Measurements from ENCODE around the gene XYLT2. TPM values are rescaled to one million over a fixed set of nuclear protein-coding genes. Genes with fewer than 3 reads are reported as not detected.
A peak's percentile ranks its signal among the peaks of the same experiment; 100 is the strongest.
"Not testable (repeated sequence)": the region's sequence is repeated elsewhere in the genome, so short reads cannot be mapped to it uniquely, and the experiment has no call there.

The XYLT2 gene
- polyA plus RNA-seq, 10 donors, result 17.1 to 21.4 (median 19.4) TPM

GRCh38 chr17:50382931-50383330 lies 37.0 kb downstream of the XYLT2 start:
- DNase-seq, result no peak

- DNase-seq, result no peak
These were observed 40.6 kb downstream of the XYLT2 start for GRCh38 chr17:50386510-50386909.

GRCh38 chr17:50388728-50389127 lies 42.8 kb downstream of the XYLT2 start:
- DNase-seq, result no peak

- DNase-seq, result no peak
These were observed 43.6 kb downstream of the XYLT2 start for GRCh38 chr17:50389534-50389933.

GRCh38 chr17:50392621-50393020 lies 46.7 kb downstream of the XYLT2 start:
- no peak for DNase-seq

- no peak for DNase-seq
These were observed 47.8 kb downstream of the XYLT2 start for GRCh38 chr17:50393700-50394099.

- no peak for DNase-seq
These were observed 48.8 kb downstream of the XYLT2 start for GRCh38 chr17:50394711-50395110.

GRCh38 chr17:50396261-50397110 lies 50.6 kb downstream of the XYLT2 start:
- peak; percentile 28 to 75 (median 66) for DNase-seq

GRCh38 chr17:50397111-50397918 lies 51.4 kb downstream of the XYLT2 start, which contains the start of gene LRRC59:
TSS of gene LRRC59 (minus strand) at chr17:50397523. CDS start at chr17:50397317, 206 bp downstream.
- peak; percentile 83 to 96 (median 93) for DNase-seq

- peak in 1 of 3 donors; percentile 5 for DNase-seq
These were observed 52.0 kb downstream of the XYLT2 start for GRCh38 chr17:50397919-50398285.

GRCh38 chr17:50398672-50399071 lies 52.7 kb downstream of the XYLT2 start:
- DNase-seq, result not testable (repeated sequence)

GRCh38 chr17:50399591-50399990 lies 53.7 kb downstream of the XYLT2 start:
- DNase-seq, result not testable (repeated sequence)

GRCh38 chr17:50405351-50405750 lies 59.4 kb downstream of the XYLT2 start:
- not testable (repeated sequence) for DNase-seq

GRCh38 chr17:50406578-50406977 lies 60.7 kb downstream of the XYLT2 start:
- DNase-seq, result no peak

- no peak for DNase-seq
These were observed 62.0 kb downstream of the XYLT2 start for GRCh38 chr17:50407921-50408320.

Other genes starting within 250 kb of the XYLT2 start
- gene SAMD14, start 216.0 kb upstream of the XYLT2 start, polyA plus RNA-seq (ENCODE audit: insufficient read length in 10 of 10), result 1 to 10 TPM; 2.5 to 7.7 (median 4.8) TPM
- 10 to 100 TPM; 32.0 to 56.5 (median 40.3) TPM for gene PPP1R9B, start 195.4 kb upstream of the XYLT2 start, polyA plus RNA-seq (ENCODE audit: insufficient read length in 10 of 10)
- 100 to 1,000 TPM; 170 to 300 (median 255) TPM for gene SGCA, start 180.1 kb upstream of the XYLT2 start, polyA plus RNA-seq (ENCODE audit: insufficient read length in 10 of 10)
- gene COL1A1, start 144.5 kb upstream of the XYLT2 start, polyA plus RNA-seq (ENCODE audit: insufficient read length in 10 of 10), result 1,000 to 10,000 TPM; 3,506 to 9,520 (median 4,699) TPM
- gene TMEM92, start 71.7 kb upstream of the XYLT2 start, polyA plus RNA-seq (ENCODE audit: insufficient read length in 10 of 10), result 1 to 10 TPM in 7 of 10 donors, under 1 TPM in 3; 0.64 to 2.1 (median 1.3) TPM
- 10 to 100 TPM; 47.2 to 61.7 (median 54.9) TPM for gene MRPL27, start 27.1 kb downstream of the XYLT2 start, polyA plus RNA-seq (ENCODE audit: insufficient read length in 10 of 10)
- gene EME1, start 27.1 kb downstream of the XYLT2 start, polyA plus RNA-seq (ENCODE audit: insufficient read length in 10 of 10), result 1 to 10 TPM; 3.9 to 6.7 (median 5.3) TPM
- gene LRRC59, start 51.4 kb downstream of the XYLT2 start, polyA plus RNA-seq (ENCODE audit: insufficient read length in 10 of 10), result 10 to 100 TPM; 48.6 to 77.5 (median 53.2) TPM
- gene ACSF2, start 80.1 kb downstream of the XYLT2 start, polyA plus RNA-seq (ENCODE audit: insufficient read length in 10 of 10), result 10 to 100 TPM; 42.8 to 77.0 (median 58.3) TPM
- 1 to 10 TPM; 2.1 to 9.2 (median 5.1) TPM for gene CHAD, start 122.8 kb downstream of the XYLT2 start, polyA plus RNA-seq (ENCODE audit: insufficient read length in 10 of 10)
- 10 to 100 TPM; 28.9 to 41.9 (median 32.7) TPM for gene RSAD1, start 132.7 kb downstream of the XYLT2 start, polyA plus RNA-seq (ENCODE audit: insufficient read length in 10 of 10)
- gene MYCBPAP, start 162.3 kb downstream of the XYLT2 start, polyA plus RNA-seq (ENCODE audit: insufficient read length in 10 of 10), result 1 to 10 TPM in 5 of 10 donors, under 1 TPM in 5; 0.44 to 1.2 (median 0.97) TPM
- 1 to 10 TPM in 6 of 10 donors, under 1 TPM in 4; 0.81 to 3.5 (median 1.3) TPM for gene EPN3, start 186.6 kb downstream of the XYLT2 start, polyA plus RNA-seq (ENCODE audit: insufficient read length in 10 of 10)
- gene SPATA20, start 201.0 kb downstream of the XYLT2 start, polyA plus RNA-seq (ENCODE audit: insufficient read length in 10 of 10), result 10 to 100 TPM; 19.6 to 35.7 (median 27.1) TPM
- 10 to 100 TPM in 2 of 10 donors, 1 to 10 TPM in 8; 6.4 to 15.2 (median 7.7) TPM for gene CACNA1G, start 214.6 kb downstream of the XYLT2 start, polyA plus RNA-seq (ENCODE audit: insufficient read length in 10 of 10)